ENCODE measurements around the gene PNKP.

PNKP gene

DNA sequence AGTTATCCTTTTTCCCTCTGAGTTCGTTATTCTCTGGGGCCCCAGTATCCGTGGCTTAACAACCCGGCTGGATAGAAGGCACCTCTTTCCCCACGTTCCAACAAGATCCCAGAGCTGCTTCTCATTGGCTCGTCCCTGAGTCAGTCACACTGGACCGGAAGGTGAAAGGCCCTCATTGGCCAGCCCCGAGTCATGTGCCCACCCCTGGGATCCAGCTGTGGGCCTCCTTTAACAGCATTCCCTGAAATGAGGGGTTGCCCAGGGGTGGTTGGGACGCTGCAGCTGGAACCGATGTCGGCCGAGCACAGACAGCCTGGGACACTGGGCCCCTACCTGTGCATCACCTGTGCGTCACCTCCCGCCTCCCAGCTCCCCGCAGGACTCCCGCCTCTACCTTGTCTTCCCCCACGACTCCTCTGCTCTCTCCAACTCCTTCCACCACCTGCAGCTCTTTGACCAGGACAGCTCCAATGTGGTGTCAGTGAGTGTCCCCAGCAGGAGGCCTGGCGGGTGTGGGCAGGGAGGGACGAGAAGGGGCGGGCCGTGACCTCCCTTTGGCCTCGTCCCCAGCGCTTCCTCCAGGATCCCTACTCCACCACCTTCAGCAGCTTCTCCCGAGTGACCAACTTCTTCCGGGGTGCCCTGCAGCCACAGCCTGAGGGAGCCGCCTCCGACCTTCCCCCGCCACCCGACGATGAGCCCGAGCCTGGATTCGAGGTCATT, 14.5 kb upstream of the PNKP start:
- H3K79me1 ChIP-seq (ENCODE audit: low read depth, low read length) = peaks cover 13% of the 10 kb centered on the region
- no peak overlapping the region for H3K27ac ChIP-seq (replicated peaks; ENCODE audit: low read length)
- H3K4me1 ChIP-seq (ENCODE audit: control insufficient read depth in 2 of 2, insufficient read depth in 1 of 2, low read depth in 1 of 2, low read length in 2 of 2) = peaks cover 5 to 7% of the 10 kb centered on the region in 2 donors
- no peak overlapping the region for H4K91ac ChIP-seq (ENCODE audit: low read depth, low read length, poor library complexity)
- no peak overlapping the region for H3K4me3 ChIP-seq (ENCODE audit: low read length in 2 of 2)
- H2BK12ac ChIP-seq (ENCODE audit: low read length) = no peak overlapping the region
- H2BK5ac ChIP-seq (ENCODE audit: low read length) = no peak overlapping the region
- no peak overlapping the region for H3K4ac ChIP-seq (ENCODE audit: low read length)
- no peaks in the 10 kb centered on the region for H3K27me3 ChIP-seq (ENCODE audit: control insufficient read depth in 3 of 3, insufficient read depth in 3 of 3, low read depth in 1 of 3, low read length in 3 of 3)
- H3K9me3 ChIP-seq (replicated peaks in 1 of 2; ENCODE audit: control insufficient read depth in 2 of 2, insufficient read depth in 1 of 2, low read depth in 1 of 2, low read length in 2 of 2) = peaks cover 7 to 14% of the 10 kb centered on the region in 2 donors
- no peak overlapping the region for H2BK120ac ChIP-seq (ENCODE audit: low read depth, low read length)
- DNase-seq (ENCODE audit: low spot score) = no peak
- H2AFZ ChIP-seq (ENCODE audit: low read length) = no peak overlapping the region
- no peak overlapping the region for H3K4me2 ChIP-seq (ENCODE audit: insufficient read depth, low read length, poor library complexity, severe bottlenecking)
- no peak overlapping the region for H4K8ac ChIP-seq (ENCODE audit: low read depth, low read length)
- no peak overlapping the region for H3K14ac ChIP-seq (ENCODE audit: low read length)
- peaks cover 62 to 69% of the 10 kb centered on the region in 2 donors for H3K36me3 ChIP-seq (replicated peaks in 1 of 2; ENCODE audit: control insufficient read depth in 2 of 2, insufficient read depth in 2 of 2, low read length in 2 of 2)
- H2BK15ac ChIP-seq (ENCODE audit: low read length) = no peak overlapping the region
- H3K9ac ChIP-seq (ENCODE audit: low read depth, low read length, poor library complexity) = no peak overlapping the region
- no CpG with 5 or more reads among the region's 31 CpGs for WGBS, 2 donors (ENCODE audit: extremely low coverage in 2 of 2, insufficient read length in 2 of 2, insufficient replicate concordance in 1 of 2)
- no peak overlapping the region for H2AK5ac ChIP-seq (ENCODE audit: low read depth, low read length)
- no peak overlapping the region for H3K18ac ChIP-seq (ENCODE audit: low read length)
- peak overlapping the region; percentile 14 for H3K23ac ChIP-seq (ENCODE audit: low read depth, low read length, poor library complexity)

- no peak overlapping the region for H2AK5ac ChIP-seq (ENCODE audit: low read depth, low read length)
- no peak overlapping the region for H3K27ac ChIP-seq (replicated peaks; ENCODE audit: low read length)
- peaks cover 61 to 64% of the 10 kb centered on the region in 2 donors for H3K36me3 ChIP-seq (replicated peaks in 1 of 2; ENCODE audit: control insufficient read depth in 2 of 2, insufficient read depth in 2 of 2, low read length in 2 of 2)
- no peaks in the 10 kb centered on the region for H3K27me3 ChIP-seq (ENCODE audit: control insufficient read depth in 3 of 3, insufficient read depth in 3 of 3, low read depth in 1 of 3, low read length in 3 of 3)
- no peak overlapping the region for H3K4me2 ChIP-seq (ENCODE audit: insufficient read depth, low read length, poor library complexity, severe bottlenecking)
- H2BK5ac ChIP-seq (ENCODE audit: low read length) = peak overlapping the region; percentile 45
- no peak overlapping the region for H2BK120ac ChIP-seq (ENCODE audit: low read depth, low read length)
- no peak overlapping the region for H4K8ac ChIP-seq (ENCODE audit: low read depth, low read length)
- no peak overlapping the region for H3K4ac ChIP-seq (ENCODE audit: low read length)
- peaks cover 5 to 7% of the 10 kb centered on the region in 2 donors for H3K4me1 ChIP-seq (ENCODE audit: control insufficient read depth in 2 of 2, insufficient read depth in 1 of 2, low read depth in 1 of 2, low read length in 2 of 2)
- no peak overlapping the region for H3K4me3 ChIP-seq (ENCODE audit: low read length in 2 of 2)
- peak overlapping the region; percentile 9 for H3K23ac ChIP-seq (ENCODE audit: low read depth, low read length, poor library complexity)
- H4K91ac ChIP-seq (ENCODE audit: low read depth, low read length, poor library complexity) = no peak overlapping the region
- H3K79me1 ChIP-seq (ENCODE audit: low read depth, low read length) = peaks cover 13% of the 10 kb centered on the region
- no CpG with 5 or more reads among the region's 17 CpGs for WGBS, 2 donors (ENCODE audit: extremely low coverage in 2 of 2, insufficient read length in 2 of 2, insufficient replicate concordance in 1 of 2)
- peaks cover 7 to 14% of the 10 kb centered on the region in 2 donors for H3K9me3 ChIP-seq (replicated peaks in 1 of 2; ENCODE audit: control insufficient read depth in 2 of 2, insufficient read depth in 1 of 2, low read depth in 1 of 2, low read length in 2 of 2)
- H3K14ac ChIP-seq (ENCODE audit: low read length) = no peak overlapping the region
- no peak overlapping the region for H3K9ac ChIP-seq (ENCODE audit: low read depth, low read length, poor library complexity)
- no peak overlapping the region for H3K18ac ChIP-seq (ENCODE audit: low read length)
- no peak overlapping the region for H2BK12ac ChIP-seq (ENCODE audit: low read length)
- no peak overlapping the region for H2AFZ ChIP-seq (ENCODE audit: low read length)
- no peak for DNase-seq (ENCODE audit: low spot score)
- no peak overlapping the region for H2BK15ac ChIP-seq (ENCODE audit: low read length)
Measured at GRCh38 chr19:49881186-49881585, 13.8 kb upstream of the PNKP start.

GRCh38 chr19:49880162-49880869, 12.9 kb upstream of the PNKP start:
- WGBS, 2 donors (ENCODE audit: extremely low coverage in 2 of 2, insufficient read length in 2 of 2, insufficient replicate concordance in 1 of 2) = no CpG with 5 or more reads among the region's 10 CpGs
- H3K9ac ChIP-seq (ENCODE audit: low read depth, low read length, poor library complexity) = no peak overlapping the region
- no peak overlapping the region for H2AFZ ChIP-seq (ENCODE audit: low read length)
- H3K4me1 ChIP-seq (ENCODE audit: control insufficient read depth in 2 of 2, insufficient read depth in 1 of 2, low read depth in 1 of 2, low read length in 2 of 2) = peaks cover 10 to 12% of the 10 kb centered on the region in 2 donors
- no peaks in the 10 kb centered on the region for H3K27me3 ChIP-seq (ENCODE audit: control insufficient read depth in 3 of 3, insufficient read depth in 3 of 3, low read depth in 1 of 3, low read length in 3 of 3)
- peaks cover 7 to 14% of the 10 kb centered on the region in 2 donors for H3K9me3 ChIP-seq (replicated peaks in 1 of 2; ENCODE audit: control insufficient read depth in 2 of 2, insufficient read depth in 1 of 2, low read depth in 1 of 2, low read length in 2 of 2)
- H2BK15ac ChIP-seq (ENCODE audit: low read length) = no peak overlapping the region
- H2BK12ac ChIP-seq (ENCODE audit: low read length) = no peak overlapping the region
- no peak overlapping the region for H2AK5ac ChIP-seq (ENCODE audit: low read depth, low read length)
- no peak overlapping the region for H2BK120ac ChIP-seq (ENCODE audit: low read depth, low read length)
- H3K4me3 ChIP-seq (ENCODE audit: low read length in 2 of 2) = no peak overlapping the region
- H3K18ac ChIP-seq (ENCODE audit: low read length) = no peak overlapping the region
- DNase-seq (ENCODE audit: low spot score) = no peak
- H3K4me2 ChIP-seq (ENCODE audit: insufficient read depth, low read length, poor library complexity, severe bottlenecking) = no peak overlapping the region
- H2BK5ac ChIP-seq (ENCODE audit: low read length) = no peak overlapping the region
- no peak overlapping the region for H3K14ac ChIP-seq (ENCODE audit: low read length)
- no peak overlapping the region for H3K23ac ChIP-seq (ENCODE audit: low read depth, low read length, poor library complexity)
- H3K79me1 ChIP-seq (ENCODE audit: low read depth, low read length) = peaks cover 13% of the 10 kb centered on the region
- H4K91ac ChIP-seq (ENCODE audit: low read depth, low read length, poor library complexity) = no peak overlapping the region
- H3K36me3 ChIP-seq (replicated peaks in 1 of 2; ENCODE audit: control insufficient read depth in 2 of 2, insufficient read depth in 2 of 2, low read length in 2 of 2) = peaks cover 58 to 63% of the 10 kb centered on the region in 2 donors
- H4K8ac ChIP-seq (ENCODE audit: low read depth, low read length) = no peak overlapping the region
- H3K27ac ChIP-seq (replicated peaks; ENCODE audit: low read length) = no peak overlapping the region
- H3K4ac ChIP-seq (ENCODE audit: low read length) = no peak overlapping the region

GRCh38 chr19:49879243-49879963, 12.0 kb upstream of the PNKP start:
- Histone ChIP-seq H3K14ac (ENCODE audit: low read length) (no peak overlapping the region), H2AFZ (ENCODE audit: low read length) (no peak overlapping the region), H2BK15ac (ENCODE audit: low read length) (no peak overlapping the region), H3K36me3 (replicated peaks in 1 of 2; ENCODE audit: control insufficient read depth in 2 of 2, insufficient read depth in 2 of 2, low read length in 2 of 2) (peaks cover 53 to 55% of the 10 kb centered on the region in 2 donors), H4K91ac (ENCODE audit: low read depth, low read length, poor library complexity) (no peak overlapping the region), H3K9ac (ENCODE audit: low read depth, low read length, poor library complexity) (peak overlapping the region; percentile 50), H3K4me1 (ENCODE audit: control insufficient read depth in 2 of 2, insufficient read depth in 1 of 2, low read depth in 1 of 2, low read length in 2 of 2) (peaks cover 10 to 12% of the 10 kb centered on the region in 2 donors), H2BK5ac (ENCODE audit: low read length) (no peak overlapping the region), H3K18ac (ENCODE audit: low read length) (no peak overlapping the region), H3K4ac (ENCODE audit: low read length) (no peak overlapping the region), H3K27me3 (ENCODE audit: control insufficient read depth in 3 of 3, insufficient read depth in 3 of 3, low read depth in 1 of 3, low read length in 3 of 3) (no peaks in the 10 kb centered on the region), H2AK5ac (ENCODE audit: low read depth, low read length) (peak overlapping the region; percentile 47), H3K9me3 (replicated peaks in 1 of 2; ENCODE audit: control insufficient read depth in 2 of 2, insufficient read depth in 1 of 2, low read depth in 1 of 2, low read length in 2 of 2) (peaks cover 7 to 14% of the 10 kb centered on the region in 2 donors), H3K4me3 (ENCODE audit: low read length in 2 of 2) (no peak overlapping the region), H3K27ac (replicated peaks; ENCODE audit: low read length) (no peak overlapping the region), H3K4me2 (ENCODE audit: insufficient read depth, low read length, poor library complexity, severe bottlenecking) (no peak overlapping the region), H2BK12ac (ENCODE audit: low read length) (no peak overlapping the region), H3K79me1 (ENCODE audit: low read depth, low read length) (peaks cover 20% of the 10 kb centered on the region), H4K8ac (ENCODE audit: low read depth, low read length) (no peak overlapping the region), H3K23ac (ENCODE audit: low read depth, low read length, poor library complexity) (no peak overlapping the region), H2BK120ac (ENCODE audit: low read depth, low read length) (no peak overlapping the region)
- DNase-seq (ENCODE audit: low spot score) = no peak
- no CpG with 5 or more reads among the region's 12 CpGs for WGBS, 2 donors (ENCODE audit: extremely low coverage in 2 of 2, insufficient read length in 2 of 2, insufficient replicate concordance in 1 of 2)

All from neuronal stem cell (in vitro differentiated cells).